Measurements from ENCODE around the gene BRIX1. TPM values are rescaled to one million over a fixed set of nuclear protein-coding genes. Genes with fewer than 3 reads are reported as not detected.

The BRIX1 gene
- total RNA-seq, 4 donors from 2014 or later: 13.4 to 23.7 (median 20.3) TPM

DNA sequence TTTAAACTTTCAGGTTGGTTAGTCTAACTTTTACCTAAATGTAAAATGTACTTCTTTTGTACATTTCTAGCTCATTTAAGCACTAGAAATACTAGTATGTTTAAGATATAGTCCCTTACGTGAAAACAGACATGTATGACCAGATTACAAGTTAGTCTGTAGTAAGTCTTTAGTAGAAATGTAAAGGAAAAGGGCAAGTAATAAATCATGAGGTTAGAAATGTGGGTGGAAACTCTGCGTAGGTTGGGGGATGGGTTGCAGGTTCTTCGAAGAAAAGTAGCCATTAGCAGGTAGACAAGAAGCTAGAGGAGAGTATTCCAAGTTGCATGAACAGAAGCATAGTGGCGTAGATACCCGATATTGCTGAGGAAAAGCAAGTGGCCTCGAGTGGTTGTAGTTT lies 23.1 kb upstream of the BRIX1 start:
- 83 to 88% methylated on average over 6 of the region's 6 CpGs for WGBS, 2 donors
- TF ChIP-seq CTCF (IDR thresholded peaks at IDR 0.05) (no peak), POLR2A (IDR thresholded peaks at IDR 0.05) (no peak)
- intact Hi-C loops (cut with DNase I; ENCODE audit: low total_unique reads): no loop called here
- no peak overlapping the region for H3K4me3 ChIP-seq (ENCODE audit: low read depth, poor library complexity, severe bottlenecking)
- no peak for DNase-seq (ENCODE audit: low spot score in 2 of 2)

GRCh38 chr5:34894716-34895115 lies 20.8 kb upstream of the BRIX1 start:
- WGBS, 2 donors: 86 to 95% methylated on average over 1 of the region's 1 CpG
- intact Hi-C loops (cut with DNase I; ENCODE audit: low total_unique reads): loop anchor here (5.0 kb wide), 2 partner anchors 377 to 407 kb away; no protein-coding TSS in a partner anchor
- DNase-seq (ENCODE audit: low spot score in 2 of 2): no peak
- TF ChIP-seq POLR2A (IDR thresholded peaks at IDR 0.05) (no peak), CTCF (IDR thresholded peaks at IDR 0.05) (no peak)
- no peak overlapping the region for H3K4me3 ChIP-seq (ENCODE audit: low read depth, poor library complexity, severe bottlenecking)

DNA sequence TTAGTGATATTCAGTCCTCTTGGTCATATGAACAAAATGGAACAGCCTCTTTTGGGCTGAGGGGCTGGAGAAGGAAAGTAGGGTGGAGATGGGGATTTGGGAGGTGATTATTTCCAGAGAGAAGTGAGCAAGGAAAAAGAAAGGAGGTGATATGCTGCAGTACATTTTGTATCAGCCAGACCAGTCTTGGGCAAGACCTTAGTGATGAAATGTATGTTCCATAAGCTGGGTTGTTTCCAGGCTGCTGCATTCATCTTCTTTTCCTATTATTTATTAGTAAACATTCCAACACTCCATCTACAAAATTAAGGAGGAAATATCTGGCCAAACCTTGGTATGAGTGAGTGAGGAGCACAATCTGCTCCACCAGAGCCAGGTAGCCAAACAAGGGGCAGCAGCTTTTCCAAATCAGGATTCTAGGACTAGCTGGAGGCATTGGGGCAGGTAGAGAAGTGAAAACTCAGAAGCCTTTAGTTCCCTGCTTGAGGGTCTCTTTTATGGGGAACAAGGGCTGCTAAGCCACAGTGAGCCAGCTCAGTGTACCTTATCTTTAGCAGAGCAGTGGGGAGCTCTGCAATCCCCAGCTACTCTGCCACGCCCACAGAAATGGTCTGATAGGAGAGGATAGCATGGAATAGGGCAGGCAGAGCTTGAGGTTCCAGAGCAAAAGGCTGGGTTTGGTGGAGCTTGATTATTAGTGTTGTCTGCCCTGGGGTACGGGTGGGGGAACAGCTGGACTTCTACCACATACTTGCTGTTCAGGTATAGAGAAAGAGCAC lies 19.7 kb upstream of the BRIX1 start:
- intact Hi-C loops (cut with DNase I; ENCODE audit: low total_unique reads): loop anchor here (5.0 kb wide), 2 partner anchors 379 to 409 kb away; no protein-coding TSS in a partner anchor
- DNase-seq (ENCODE audit: low spot score in 2 of 2): no peak
- no peak for TF ChIP-seq POLR2A (IDR thresholded peaks at IDR 0.05)
- no peak for TF ChIP-seq CTCF (IDR thresholded peaks at IDR 0.05)
- 75 to 86% methylated on average over 2 of the region's 2 CpGs for WGBS, 2 donors
- H3K4me3 ChIP-seq (ENCODE audit: low read depth, poor library complexity, severe bottlenecking): no peak overlapping the region

GRCh38 chr5:34897646-34898045 lies 17.9 kb upstream of the BRIX1 start:
- TF ChIP-seq CTCF (IDR thresholded peaks at IDR 0.05): no peak
- DNase-seq (ENCODE audit: low spot score in 2 of 2): no peak
- intact Hi-C loops (cut with DNase I; ENCODE audit: low total_unique reads): loop anchor here (5.0 kb wide), 2 partner anchors 380 to 410 kb away; no protein-coding TSS in a partner anchor
- H3K4me3 ChIP-seq (ENCODE audit: low read depth, poor library complexity, severe bottlenecking): no peak overlapping the region

- peak in 1 of 2 donors; percentile 52 for DNase-seq (ENCODE audit: low spot score in 2 of 2)
- TF ChIP-seq POLR2A (IDR thresholded peaks at IDR 0.05) (no peak), CTCF (IDR thresholded peaks at IDR 0.05) (peak in 1 of 3 donors; percentile 73)
- WGBS, 2 donors: 1 to 2% methylated on average over 3 of the region's 3 CpGs
- intact Hi-C loops (cut with DNase I; ENCODE audit: low total_unique reads): loop anchor here (5.0 kb wide), 2 partner anchors 381 to 411 kb away; no protein-coding TSS in a partner anchor
- H3K4me3 ChIP-seq (ENCODE audit: low read depth, poor library complexity, severe bottlenecking): no peak overlapping the region
These were observed 17.1 kb upstream of the BRIX1 start for GRCh38 chr5:34898258-34898895.

All from lower leg skin (tissue), 4 donors.